Prostate gland (tissue), 2 donors: ENCODE results near the gene TMEM178A. TPM values are rescaled to one million over a fixed set of nuclear protein-coding genes. Genes with fewer than 3 reads are reported as not detected.
A peak's percentile ranks its signal among the peaks of the same experiment; 100 is the strongest.

Source experiments
- DNase-seq: peaks from one replicate; pipeline ENCODE4 v3.0.0-alpha.2; 2019; ENCODE audit warnings: low spot score
- H3K27ac ChIP-seq, 2 donors: fragments of 200-600 bp; sonication (generic); 2 replicates each; pipeline ENCODE4 v1.5.1; 2017 to 2019
- H3K27me3 ChIP-seq: fragments of 200-600 bp; sonication (generic); replicated peaks from 2 replicates; pipeline ENCODE4 v1.5.1; 2019; ENCODE audit not compliant: insufficient read depth
- H3K36me3 ChIP-seq, 2 donors: fragments of 200-600 bp; sonication (generic); 1 replicate in 1 of 2; 2 replicates in 1 of 2; pipeline versions ENCODE4 v1.5.1 to v1.8.1; 2017 to 2019
- H3K4me1 ChIP-seq: fragments of 200-600 bp; sonication (generic); replicated peaks from 2 replicates; pipeline ENCODE4 v1.5.1; 2019
- H3K4me3 ChIP-seq, 2 donors: fragments of 200-600 bp; sonication (generic); 2 replicates each; pipeline ENCODE4 v1.5.1; 2017 to 2019
- H3K9me3 ChIP-seq: fragments of 200-600 bp; sonication (generic); 2 replicates; pipeline ENCODE4 v1.5.1; 2017
- POLR2A ChIP-seq: fragments of 450-650 bp; IDR thresholded peaks from one replicate; pipeline ENCODE4 v1.6.1; 2016; ENCODE audit warnings: antibody characterized with exemption, mild to moderate bottlenecking
- POLR2AphosphoS5 ChIP-seq: sonication (generic); formaldehyde crosslinking; IDR thresholded peaks from one replicate; pipeline ENCODE4 v1.6.1; 2017; ENCODE audit warnings: antibody characterized with exemption
- WGBS: methylation state at CpG from one replicate; pipeline ENCODE4 v1.1.5; 2018; 5-methylcytosine and 5-hydroxymethylcytosine counted together
- intact Hi-C: fragments of 100-400 bp; cut with DNase I; formaldehyde crosslinking; loops from one replicate; pipeline ENCODE4 v1.14.2; 2022
- total RNA-seq, 2 donors: library from RNA; depleted of rRNA; stranded (reverse); fragments of >200 nt; gene quantifications; one replicate each; pipeline ENCODE4 v1.1.0, GENCODE V29; 2016
- TF ChIP-seq, protein P1 (sequence below), 4 experiments: fragments of 200-600 bp in 2 of 4; fragments of 450-650 bp in 2 of 4; sonication (generic) in 2 of 4; IDR thresholded peaks; 1 replicate in 3 of 4; 2 replicates in 1 of 4; pipeline ENCODE4 v1.5.1; 2016 to 2019; ENCODE audit warnings: antibody characterized with exemption in 4 of 4, mild to moderate bottlenecking in 2 of 4, moderate library complexity in 2 of 4

The TMEM178A gene
- total RNA-seq, 2 donors from 2014 or later: 2.6 to 6.9 TPM

DNA sequence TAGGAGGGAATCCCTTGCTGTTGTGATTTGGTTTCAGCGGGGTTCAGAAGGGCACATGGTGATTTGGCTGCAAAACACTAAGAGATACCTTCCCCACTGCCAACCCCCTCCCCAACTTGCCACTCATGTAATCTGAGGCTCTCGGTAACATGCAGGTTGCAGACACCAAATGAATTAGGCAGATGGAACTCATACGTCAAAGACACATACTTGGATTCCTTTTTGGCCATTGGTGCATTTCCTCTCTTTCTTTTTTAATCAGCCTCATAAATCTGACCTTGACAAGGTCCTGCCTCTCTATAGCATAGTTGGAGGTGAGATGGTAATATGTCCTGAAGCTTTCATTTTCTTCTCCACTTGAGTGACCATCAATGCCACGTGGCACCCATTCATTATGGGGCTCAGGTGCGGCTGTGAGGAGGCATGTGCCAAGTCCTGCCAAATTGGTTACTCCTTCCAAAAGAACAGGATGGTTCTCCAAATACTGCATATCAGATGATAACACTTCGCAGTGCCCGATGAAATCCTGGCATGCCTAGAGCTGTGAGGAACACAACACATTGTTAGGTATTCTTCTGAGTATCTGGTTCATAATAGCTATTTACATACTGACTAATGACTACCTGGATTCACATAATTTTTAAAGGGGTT, 8.3 kb upstream of the TMEM178A start:
- intact Hi-C loops: no loop called here
- 58% methylated on average over 7 of the region's 7 CpGs for WGBS
- TF ChIP-seq POLR2AphosphoS5 (no peak), POLR2A (no peak)
- TF ChIP-seq, protein P1, sequence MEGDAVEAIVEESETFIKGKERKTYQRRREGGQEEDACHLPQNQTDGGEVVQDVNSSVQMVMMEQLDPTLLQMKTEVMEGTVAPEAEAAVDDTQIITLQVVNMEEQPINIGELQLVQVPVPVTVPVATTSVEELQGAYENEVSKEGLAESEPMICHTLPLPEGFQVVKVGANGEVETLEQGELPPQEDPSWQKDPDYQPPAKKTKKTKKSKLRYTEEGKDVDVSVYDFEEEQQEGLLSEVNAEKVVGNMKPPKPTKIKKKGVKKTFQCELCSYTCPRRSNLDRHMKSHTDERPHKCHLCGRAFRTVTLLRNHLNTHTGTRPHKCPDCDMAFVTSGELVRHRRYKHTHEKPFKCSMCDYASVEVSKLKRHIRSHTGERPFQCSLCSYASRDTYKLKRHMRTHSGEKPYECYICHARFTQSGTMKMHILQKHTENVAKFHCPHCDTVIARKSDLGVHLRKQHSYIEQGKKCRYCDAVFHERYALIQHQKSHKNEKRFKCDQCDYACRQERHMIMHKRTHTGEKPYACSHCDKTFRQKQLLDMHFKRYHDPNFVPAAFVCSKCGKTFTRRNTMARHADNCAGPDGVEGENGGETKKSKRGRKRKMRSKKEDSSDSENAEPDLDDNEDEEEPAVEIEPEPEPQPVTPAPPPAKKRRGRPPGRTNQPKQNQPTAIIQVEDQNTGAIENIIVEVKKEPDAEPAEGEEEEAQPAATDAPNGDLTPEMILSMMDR (IDR thresholded peaks at IDR 0.05): no peak

DNA sequence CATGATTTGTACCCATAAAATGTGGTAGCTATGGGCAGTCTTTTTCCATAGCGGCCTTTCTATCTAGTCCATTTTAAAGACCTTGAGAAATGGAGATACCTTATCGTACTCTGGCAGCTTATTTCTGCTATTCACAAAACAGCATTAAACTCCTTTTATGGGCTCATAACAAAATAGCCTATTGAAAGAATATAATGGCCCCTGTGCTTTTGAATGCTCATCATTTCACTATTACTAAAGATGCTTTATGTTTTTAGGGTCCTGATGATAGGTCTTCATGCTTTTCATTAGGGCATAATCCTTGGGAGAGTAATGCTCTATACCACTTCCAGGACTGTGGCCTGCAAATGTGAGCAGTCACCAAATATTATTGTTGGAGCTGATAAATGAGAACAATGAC, 7.3 kb upstream of the TMEM178A start:
- TF ChIP-seq POLR2AphosphoS5: peak; percentile 38
- no peak for TF ChIP-seq POLR2A
- TF ChIP-seq, protein P1 (IDR thresholded peaks at IDR 0.05): no peak
- Histone ChIP-seq H3K27ac (no peak overlapping the region), H3K9me3 (no peaks in the 10 kb centered on the region), H3K27me3 (no peaks in the 10 kb centered on the region), H3K4me1 (no peaks in the 10 kb centered on the region), H3K36me3 (no peaks in the 10 kb centered on the region), H3K4me3 (no peak overlapping the region)
- WGBS: 55% methylated on average over 2 of the region's 2 CpGs
- DNase-seq: no peak
- intact Hi-C loops: no loop called here

More for the DNA sequence above, 8.3 kb upstream of the TMEM178A start:
- no peaks in the 10 kb centered on the region for H3K36me3 ChIP-seq
- no peak overlapping the region for H3K27ac ChIP-seq
- no peak for DNase-seq
- H3K9me3 ChIP-seq: no peaks in the 10 kb centered on the region
- H3K4me3 ChIP-seq: no peak overlapping the region
- no peaks in the 10 kb centered on the region for H3K4me1 ChIP-seq
- no peaks in the 10 kb centered on the region for H3K27me3 ChIP-seq

DNA sequence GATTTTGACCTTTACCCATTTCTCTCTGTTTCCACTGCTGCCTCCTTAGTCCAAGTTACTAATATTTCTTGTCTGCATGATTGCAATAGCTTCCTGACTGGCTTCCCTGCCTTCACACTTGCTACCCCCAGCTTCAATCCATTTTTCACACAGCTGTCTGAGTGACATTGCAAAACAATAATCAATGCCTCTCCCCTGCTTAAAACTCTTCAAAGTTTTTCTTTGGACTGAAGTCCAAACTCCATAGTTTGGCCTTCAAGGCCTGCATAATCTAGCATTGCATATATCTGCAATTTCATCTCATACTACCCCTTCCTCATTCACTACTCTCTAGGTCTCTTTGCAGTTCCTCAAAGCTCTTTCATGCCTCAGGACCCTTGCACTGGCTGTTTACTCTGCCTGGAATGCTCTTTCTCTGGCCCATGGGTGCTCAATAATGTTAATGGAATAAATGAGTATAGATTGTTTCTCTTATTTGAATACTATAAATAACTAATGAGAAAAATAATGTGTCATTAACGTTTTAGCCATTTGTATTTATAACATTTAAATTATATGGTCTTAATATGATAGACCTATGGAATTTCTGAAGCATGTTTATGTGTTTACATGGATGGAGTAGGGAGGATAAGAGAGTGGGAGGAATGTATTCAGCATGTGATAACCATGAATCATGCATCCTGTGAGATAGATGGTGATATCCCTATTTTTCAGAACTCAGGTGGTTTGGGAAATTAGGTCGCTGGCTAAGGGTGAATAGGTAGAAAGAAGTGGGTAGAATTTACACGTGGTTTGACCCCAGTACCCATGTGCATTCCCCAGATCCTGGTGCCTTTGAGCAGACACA, 5.7 kb upstream of the TMEM178A start:
- intact Hi-C loops: no loop called here
- no peak overlapping the region for H3K27ac ChIP-seq
- DNase-seq: no peak

DNA sequence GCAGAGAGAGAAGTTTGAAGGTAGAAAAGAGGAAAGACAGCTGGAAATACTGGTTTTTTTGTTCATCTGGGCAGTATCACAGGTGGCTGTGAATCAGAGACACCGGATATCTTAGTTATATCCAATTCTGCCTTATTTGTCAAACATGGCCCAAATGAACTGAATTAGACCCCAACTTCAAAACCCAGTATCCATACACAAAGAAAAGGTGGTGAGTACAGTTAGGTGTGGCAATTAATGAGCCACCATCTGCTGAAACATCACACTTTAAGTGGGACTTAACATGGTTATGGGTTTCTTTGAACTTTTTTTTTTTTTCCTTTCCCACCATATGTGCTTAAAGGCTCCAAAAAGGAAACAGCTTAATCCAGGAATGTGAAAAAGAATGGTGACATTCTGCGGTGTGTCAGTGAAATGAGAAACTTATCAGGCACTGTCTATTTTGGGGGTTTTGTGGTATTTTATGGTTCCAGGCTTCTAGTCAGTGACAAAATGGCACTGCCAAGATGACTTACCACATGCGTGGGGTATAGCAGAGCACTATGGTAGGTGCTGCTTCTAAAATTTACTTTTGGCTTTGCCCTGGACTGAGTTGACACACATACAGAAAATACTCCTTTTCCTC, 5.0 kb upstream of the TMEM178A start:
- intact Hi-C loops: no loop called here
- H3K9me3 ChIP-seq: no peaks in the 10 kb centered on the region
- TF ChIP-seq POLR2AphosphoS5 (no peak), POLR2A (no peak)
- TF ChIP-seq, protein P1 (IDR thresholded peaks at IDR 0.05): no peak
- no peaks in the 10 kb centered on the region for H3K4me1 ChIP-seq
- no peak for DNase-seq
- no peaks in the 10 kb centered on the region for H3K36me3 ChIP-seq
- no peak overlapping the region for H3K4me3 ChIP-seq
- no peaks in the 10 kb centered on the region for H3K27me3 ChIP-seq
- 67% methylated on average over 3 of the region's 3 CpGs for WGBS
- no peak overlapping the region for H3K27ac ChIP-seq

More for the DNA sequence above, 5.7 kb upstream of the TMEM178A start:
- Histone ChIP-seq H3K4me1 (no peaks in the 10 kb centered on the region), H3K9me3 (no peaks in the 10 kb centered on the region), H3K27me3 (no peaks in the 10 kb centered on the region), H3K36me3 (no peaks in the 10 kb centered on the region), H3K4me3 (no peak overlapping the region)
- TF ChIP-seq POLR2A (no peak), POLR2AphosphoS5 (no peak)
- TF ChIP-seq, protein P1 (IDR thresholded peaks at IDR 0.05): no peak
- 75% methylated on average over 3 of the region's 3 CpGs for WGBS
